Measurements from ENCODE around the gene UBE2J2. TPM values are rescaled to one million over a fixed set of nuclear protein-coding genes. Genes with fewer than 3 reads are reported as not detected.

UBE2J2 gene
- polyA plus RNA-seq, 2 of the 4 experiments (the other 2 are of a cell fraction): 21.2 to 36.2 TPM

DNA sequence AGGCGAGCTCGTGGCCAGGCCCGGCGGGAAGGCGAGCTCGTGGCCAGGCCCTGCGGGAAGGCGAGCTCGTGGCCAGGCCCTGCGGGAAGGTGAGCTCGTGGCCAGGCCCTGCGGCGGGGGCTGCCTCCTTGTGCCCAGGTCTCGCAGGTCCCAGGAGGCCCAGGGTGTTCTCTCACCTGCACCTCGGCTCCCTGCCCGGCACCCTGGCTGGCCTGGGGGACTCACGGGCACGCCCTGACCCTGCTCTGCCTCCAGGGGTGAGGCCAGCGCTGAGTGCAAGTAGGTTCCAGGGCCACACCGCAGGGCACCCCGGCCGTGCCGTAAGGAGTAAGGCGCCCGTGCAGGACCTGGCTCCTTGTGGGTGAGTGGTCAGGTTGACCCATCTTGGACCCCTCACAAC is 46.3 kb downstream of the UBE2J2 start:
- H3K27ac ChIP-seq: no peak overlapping the region
- FAIRE-seq (no peak), ATAC-seq (no peak), DNase-seq (ENCODE audit: low read depth in 1 of 2, low spot score in 1 of 2) (no peak)
- no peak overlapping the region for H3K4me2 ChIP-seq
- POLR2A ChIA-PET: no interaction called here
- H3K4me1 ChIP-seq: peaks cover 8% of the 10 kb centered on the region; the same call in 1 of the 3 replicates
- H3K4me3 ChIP-seq: no peak overlapping the region
- no peak for TF ChIP-seq HOXB5 (CRISPR knock-in tag; IDR thresholded peaks at IDR 0.05)
- no peak for TF ChIP-seq HDAC2 (IDR thresholded peaks at IDR 0.05)
- TF ChIP-seq MAX (IDR thresholded peaks at IDR 0.05): no peak
- no peak for TF ChIP-seq MAFK (IDR thresholded peaks at IDR 0.05; ENCODE audit: partially characterized antibody)
- TF ChIP-seq PHF8 (IDR thresholded peaks at IDR 0.05; ENCODE audit: borderline replicate concordance, low read depth): no peak
- no peak for TF ChIP-seq MAZ (IDR thresholded peaks at IDR 0.05; ENCODE audit: borderline replicate concordance, low read depth, low read length)
- WGBS (ENCODE audit: missing lambda C conversion rate): no CpG with 5 or more reads among the region's 25 CpGs
- H3K9me3 ChIP-seq: no peaks in the 10 kb centered on the region
- CTCF ChIA-PET: interaction anchor here (0.9 to 4.2 kb wide), 3 partner anchors 15 to 105 kb away, joined by 3 to 31 read pairs (median 4); no protein-coding TSS in a partner anchor

- TF ChIP-seq MYC (IDR thresholded peaks at IDR 0.05; ENCODE audit: borderline replicate concordance, low read length) (no peak), RARB (CRISPR knock-in tag; IDR thresholded peaks at IDR 0.05) (no peak), MAX (IDR thresholded peaks at IDR 0.05) (no peak), TFCP2L1 (CRISPR knock-in tag; IDR thresholded peaks at IDR 0.05) (no peak), JUNB (IDR thresholded peaks at IDR 0.05) (no peak), HOXB5 (CRISPR knock-in tag; IDR thresholded peaks at IDR 0.05) (no peak), RFX5 (IDR thresholded peaks at IDR 0.05) (no peak), ZFP36 (IDR thresholded peaks at IDR 0.05; ENCODE audit: borderline replicate concordance, partially characterized antibody) (no peak), BCL3 (IDR thresholded peaks at IDR 0.05) (no peak), NR3C1 (IDR thresholded peaks at IDR 0.05) (no peak), JUN (IDR thresholded peaks at IDR 0.05) (no peak), ESRRA (IDR thresholded peaks at IDR 0.05; ENCODE audit: borderline replicate concordance, low read length) (no peak)
- TF ChIP-seq, protein P1, sequence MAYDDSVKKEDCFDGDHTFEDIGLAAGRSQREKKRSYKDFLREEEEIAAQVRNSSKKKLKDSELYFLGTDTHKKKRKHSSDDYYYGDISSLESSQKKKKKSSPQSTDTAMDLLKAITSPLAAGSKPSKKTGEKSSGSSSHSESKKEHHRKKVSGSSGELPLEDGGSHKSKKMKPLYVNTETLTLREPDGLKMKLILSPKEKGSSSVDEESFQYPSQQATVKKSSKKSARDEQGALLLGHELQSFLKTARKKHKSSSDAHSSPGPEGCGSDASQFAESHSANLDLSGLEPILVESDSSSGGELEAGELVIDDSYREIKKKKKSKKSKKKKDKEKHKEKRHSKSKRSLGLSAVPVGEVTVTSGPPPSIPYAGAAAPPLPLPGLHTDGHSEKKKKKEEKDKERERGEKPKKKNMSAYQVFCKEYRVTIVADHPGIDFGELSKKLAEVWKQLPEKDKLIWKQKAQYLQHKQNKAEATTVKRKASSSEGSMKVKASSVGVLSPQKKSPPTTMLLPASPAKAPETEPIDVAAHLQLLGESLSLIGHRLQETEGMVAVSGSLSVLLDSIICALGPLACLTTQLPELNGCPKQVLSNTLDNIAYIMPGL (CRISPR knock-in tag; IDR thresholded peaks at IDR 0.05; ENCODE audit: borderline replicate concordance): no peak
- TF ChIP-seq, protein P2, sequence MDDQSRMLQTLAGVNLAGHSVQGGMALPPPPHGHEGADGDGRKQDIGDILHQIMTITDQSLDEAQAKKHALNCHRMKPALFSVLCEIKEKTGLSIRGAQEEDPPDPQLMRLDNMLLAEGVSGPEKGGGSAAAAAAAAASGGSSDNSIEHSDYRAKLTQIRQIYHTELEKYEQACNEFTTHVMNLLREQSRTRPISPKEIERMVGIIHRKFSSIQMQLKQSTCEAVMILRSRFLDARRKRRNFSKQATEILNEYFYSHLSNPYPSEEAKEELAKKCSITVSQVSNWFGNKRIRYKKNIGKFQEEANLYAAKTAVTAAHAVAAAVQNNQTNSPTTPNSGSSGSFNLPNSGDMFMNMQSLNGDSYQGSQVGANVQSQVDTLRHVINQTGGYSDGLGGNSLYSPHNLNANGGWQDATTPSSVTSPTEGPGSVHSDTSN (IDR thresholded peaks at IDR 0.05): no peak
- WGBS (ENCODE audit: missing lambda C conversion rate): 95% methylated on average over 13 of the region's 44 CpGs
- Histone ChIP-seq H3K9me3 (no peaks in the 10 kb centered on the region), H3K4me1 (peaks cover 8% of the 10 kb centered on the region; the same call in 1 of the 3 replicates), H3K27ac (no peak overlapping the region), H3K4me3 (no peak overlapping the region), H3K4me2 (no peak overlapping the region)
- ChIA-PET POLR2A (no interaction called here), CTCF (interaction anchor here (0.9 to 4.2 kb wide), 4 partner anchors 14 to 108 kb away, joined by 3 to 31 read pairs (median 4); no protein-coding TSS in a partner anchor)
- DNase-seq (ENCODE audit: low read depth in 1 of 2, low spot score in 1 of 2) (no peak), ATAC-seq (no peak), FAIRE-seq (no peak)
Observed at GRCh38 chr1:1226566-1227362, 46.9 kb downstream of the UBE2J2 start.
